ENCODE data around the gene OR2F1. TPM values are rescaled to one million over a fixed set of nuclear protein-coding genes. Genes with fewer than 3 reads are reported as not detected.

The OR2F1 gene
- total RNA-seq, 1 experiment from 2014 or later: not detected

GRCh38 chr7:144004703-144005102 is 50.1 kb downstream of the OR2F1 start:
- BruUV-seq (replicated peaks): no TSS peak
- no peak for ATAC-seq
- intact Hi-C loops (cut with micrococcal nuclease): no loop called here

DNA sequence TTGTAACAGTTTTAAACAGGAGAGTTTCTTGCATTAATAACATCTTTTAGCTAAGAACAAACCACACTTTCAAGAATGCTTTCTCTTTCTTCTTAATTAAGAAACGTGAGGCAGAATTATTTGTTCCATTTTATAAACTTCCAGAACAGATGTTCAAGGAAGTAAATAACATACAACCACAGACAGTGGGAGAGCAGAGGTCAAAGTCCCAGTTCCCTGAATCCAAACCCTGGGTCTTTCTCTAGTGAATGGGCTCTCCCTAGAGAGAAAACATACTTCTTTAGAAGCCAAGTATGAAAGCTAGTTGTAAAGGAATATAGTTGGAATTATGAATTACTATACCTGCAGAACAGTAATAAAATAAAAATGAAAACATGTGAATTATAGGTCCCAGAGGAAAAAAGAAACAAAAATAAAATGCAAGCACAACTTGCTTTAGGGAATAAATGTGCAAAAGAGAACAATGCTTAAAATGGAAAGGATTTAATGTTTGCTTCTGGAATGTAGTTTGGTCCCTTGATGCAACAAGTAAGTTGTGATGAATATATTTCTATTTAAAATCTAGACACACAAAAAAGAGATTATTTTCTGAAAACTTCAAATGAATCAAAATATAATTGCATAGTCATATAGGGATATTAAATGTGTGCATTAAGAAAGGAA is 51.5 kb downstream of the OR2F1 start:
- CTCF ChIA-PET: no interaction called here
- H3K4me1 ChIP-seq (ENCODE audit: insufficient read depth, low read length): no peaks in the 10 kb centered on the region
- intact Hi-C loops (cut with micrococcal nuclease): no loop called here

More at GRCh38 chr7:144004703-144005102, 50.1 kb downstream of the OR2F1 start:
- Histone ChIP-seq H3K4me2 (ENCODE audit: low read length) (no peak overlapping the region), H3K27me3 (ENCODE audit: low read length) (no peaks in the 10 kb centered on the region), H3K9me2 (replicated peaks; ENCODE audit: low read length) (no peaks in the 10 kb centered on the region), H3K27ac (ENCODE audit: low read length) (no peak overlapping the region), H3K36me3 (ENCODE audit: low read depth, low read length) (no peaks in the 10 kb centered on the region), H3K4me1 (ENCODE audit: insufficient read depth, low read length) (no peaks in the 10 kb centered on the region), H2AFZ (ENCODE audit: low read length) (no peak overlapping the region), H3K9me3 (ENCODE audit: low read length) (no peaks in the 10 kb centered on the region), H4K20me1 (ENCODE audit: low read length) (no peaks in the 10 kb centered on the region), H3K9ac (ENCODE audit: low read length) (no peak overlapping the region), H3K79me2 (ENCODE audit: low read length) (no peaks in the 10 kb centered on the region), H3K4me3 (ENCODE audit: low read length) (no peak overlapping the region), H3F3A (ENCODE audit: low read length, unreplicated experiment) (no peaks in the 10 kb centered on the region)
- ChIA-PET POLR2A (ENCODE audit: unreplicated experiment) (no interaction called here), CTCF (no interaction called here)
- no peak for DNase-seq
- TF ChIP-seq, protein P1, sequence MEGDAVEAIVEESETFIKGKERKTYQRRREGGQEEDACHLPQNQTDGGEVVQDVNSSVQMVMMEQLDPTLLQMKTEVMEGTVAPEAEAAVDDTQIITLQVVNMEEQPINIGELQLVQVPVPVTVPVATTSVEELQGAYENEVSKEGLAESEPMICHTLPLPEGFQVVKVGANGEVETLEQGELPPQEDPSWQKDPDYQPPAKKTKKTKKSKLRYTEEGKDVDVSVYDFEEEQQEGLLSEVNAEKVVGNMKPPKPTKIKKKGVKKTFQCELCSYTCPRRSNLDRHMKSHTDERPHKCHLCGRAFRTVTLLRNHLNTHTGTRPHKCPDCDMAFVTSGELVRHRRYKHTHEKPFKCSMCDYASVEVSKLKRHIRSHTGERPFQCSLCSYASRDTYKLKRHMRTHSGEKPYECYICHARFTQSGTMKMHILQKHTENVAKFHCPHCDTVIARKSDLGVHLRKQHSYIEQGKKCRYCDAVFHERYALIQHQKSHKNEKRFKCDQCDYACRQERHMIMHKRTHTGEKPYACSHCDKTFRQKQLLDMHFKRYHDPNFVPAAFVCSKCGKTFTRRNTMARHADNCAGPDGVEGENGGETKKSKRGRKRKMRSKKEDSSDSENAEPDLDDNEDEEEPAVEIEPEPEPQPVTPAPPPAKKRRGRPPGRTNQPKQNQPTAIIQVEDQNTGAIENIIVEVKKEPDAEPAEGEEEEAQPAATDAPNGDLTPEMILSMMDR (conservative IDR thresholded peaks at IDR 0.05; ENCODE audit: low read depth, low read length): no peak
- no peak for TF ChIP-seq EZH2phosphoT487 (IDR thresholded peaks at IDR 0.05; ENCODE audit: borderline replicate concordance, low read length)
- TF ChIP-seq EZH2 (IDR thresholded peaks at IDR 0.05; ENCODE audit: low read length, unreplicated experiment): no peak

GRCh38 chr7:144006692-144007042 is 52.0 kb downstream of the OR2F1 start:
- no peaks in the 10 kb centered on the region for H3K36me3 ChIP-seq (ENCODE audit: low read depth, low read length)
- no peak overlapping the region for H3K4me2 ChIP-seq (ENCODE audit: low read length)
- intact Hi-C loops (cut with micrococcal nuclease): no loop called here
- TF ChIP-seq EZH2phosphoT487 (IDR thresholded peaks at IDR 0.05; ENCODE audit: borderline replicate concordance, low read length): no peak
- H3K79me2 ChIP-seq (ENCODE audit: low read length): no peaks in the 10 kb centered on the region
- DNase-seq (no peak), ATAC-seq (no peak)
- no peak overlapping the region for H3K27ac ChIP-seq (ENCODE audit: low read length)
- no TSS peak for BruUV-seq (replicated peaks)
- H3K9ac ChIP-seq (ENCODE audit: low read length): no peak overlapping the region
- H3K9me3 ChIP-seq (ENCODE audit: low read length): no peaks in the 10 kb centered on the region
- H3K4me1 ChIP-seq (ENCODE audit: insufficient read depth, low read length): no peaks in the 10 kb centered on the region
- ChIA-PET CTCF (no interaction called here), POLR2A (ENCODE audit: unreplicated experiment) (no interaction called here)
- no peaks in the 10 kb centered on the region for H3K9me2 ChIP-seq (replicated peaks; ENCODE audit: low read length)
- H3F3A ChIP-seq (ENCODE audit: low read length, unreplicated experiment): no peaks in the 10 kb centered on the region
- H3K4me3 ChIP-seq (ENCODE audit: low read length): no peak overlapping the region
- H3K27me3 ChIP-seq (ENCODE audit: low read length): no peaks in the 10 kb centered on the region
- no peaks in the 10 kb centered on the region for H4K20me1 ChIP-seq (ENCODE audit: low read length)
- no peak overlapping the region for H2AFZ ChIP-seq (ENCODE audit: low read length)

More for the DNA sequence above, 51.5 kb downstream of the OR2F1 start:
- POLR2A ChIA-PET (ENCODE audit: unreplicated experiment): no interaction called here
- H3K9me2 ChIP-seq (replicated peaks; ENCODE audit: low read length): no peaks in the 10 kb centered on the region
- no peak overlapping the region for H3K9ac ChIP-seq (ENCODE audit: low read length)
- H3F3A ChIP-seq (ENCODE audit: low read length, unreplicated experiment): no peaks in the 10 kb centered on the region
- DNase-seq (no peak), ATAC-seq (no peak)
- H3K9me3 ChIP-seq (ENCODE audit: low read length): no peaks in the 10 kb centered on the region
- H4K20me1 ChIP-seq (ENCODE audit: low read length): no peaks in the 10 kb centered on the region
- no TSS peak for BruUV-seq (replicated peaks)
- H3K27ac ChIP-seq (ENCODE audit: low read length): no peak overlapping the region
- H3K4me2 ChIP-seq (ENCODE audit: low read length): no peak overlapping the region
- no peak overlapping the region for H2AFZ ChIP-seq (ENCODE audit: low read length)
- H3K27me3 ChIP-seq (ENCODE audit: low read length): no peaks in the 10 kb centered on the region
- no peaks in the 10 kb centered on the region for H3K36me3 ChIP-seq (ENCODE audit: low read depth, low read length)
- no peak overlapping the region for H3K4me3 ChIP-seq (ENCODE audit: low read length)
- H3K79me2 ChIP-seq (ENCODE audit: low read length): no peaks in the 10 kb centered on the region
- TF ChIP-seq EZH2 (IDR thresholded peaks at IDR 0.05; ENCODE audit: low read length, unreplicated experiment): no peak
- TF ChIP-seq, protein P1 (conservative IDR thresholded peaks at IDR 0.05; ENCODE audit: low read depth, low read length): no peak
- no peak for TF ChIP-seq EZH2phosphoT487 (IDR thresholded peaks at IDR 0.05; ENCODE audit: borderline replicate concordance, low read length)

Data from PC-3 (cell line).